HEK293T (cell line): ENCODE data around the gene LIFR.

Experiments used
- ARNT ChIP-seq: fragments of 450-650 bp; IDR thresholded peaks from 2 replicates; pipeline ENCODE4 v1.6.1; 2017; ENCODE audit warnings: mild to moderate bottlenecking
- BHLHE40 ChIP-seq: fragments of 450-650 bp; IDR thresholded peaks from 2 replicates; pipeline ENCODE4 v1.6.1; 2016; ENCODE audit warnings: mild to moderate bottlenecking, moderate library complexity, borderline replicate concordance
- CTBP1 ChIP-seq: fragments of 450-650 bp; IDR thresholded peaks from 2 replicates; pipeline ENCODE4 v1.6.1; 2016; ENCODE audit warnings: borderline replicate concordance
- ELF4 ChIP-seq: fragments of 450-650 bp; IDR thresholded peaks from 2 replicates; pipeline ENCODE4 v1.6.1; 2017; ENCODE audit warnings: antibody characterized with exemption
- FOXK2 ChIP-seq: fragments of 450-650 bp; IDR thresholded peaks from 2 replicates; pipeline ENCODE4 v1.6.1; 2016; ENCODE audit warnings: mild to moderate bottlenecking
- FOXM1 ChIP-seq: fragments of 450-650 bp; IDR thresholded peaks from 2 replicates; pipeline ENCODE4 v1.6.1; 2017; ENCODE audit warnings: mild to moderate bottlenecking, borderline replicate concordance
- HDGF ChIP-seq: fragments of 450-650 bp; IDR thresholded peaks from 2 replicates; pipeline ENCODE4 v1.6.1; 2017; ENCODE audit warnings: antibody characterized with exemption, borderline replicate concordance
- LEF1 ChIP-seq: fragments of 450-650 bp; IDR thresholded peaks from 2 replicates; pipeline ENCODE4 v1.6.1; 2017; ENCODE audit warnings: mild to moderate bottlenecking, borderline replicate concordance
- NFRKB ChIP-seq: fragments of 450-650 bp; IDR thresholded peaks from 2 replicates; pipeline ENCODE4 v1.6.1; 2016; ENCODE audit warnings: mild to moderate bottlenecking, moderate library complexity
- PKNOX1 ChIP-seq: fragments of 450-650 bp; IDR thresholded peaks from 2 replicates; pipeline ENCODE4 v1.6.1; 2016
- SP1 ChIP-seq: fragments of 450-650 bp; IDR thresholded peaks from 2 replicates; pipeline ENCODE4 v1.6.1; 2017
- SUZ12 ChIP-seq: fragments of 450-650 bp; IDR thresholded peaks from 2 replicates; pipeline ENCODE4 v1.6.1; 2016; ENCODE audit warnings: mild to moderate bottlenecking
- TARDBP ChIP-seq: fragments of 450-650 bp; IDR thresholded peaks from 2 replicates; pipeline ENCODE4 v1.6.1; 2016
- ZNF384 ChIP-seq: fragments of 450-650 bp; IDR thresholded peaks from 2 replicates; pipeline ENCODE4 v1.6.1; 2016

DNA sequence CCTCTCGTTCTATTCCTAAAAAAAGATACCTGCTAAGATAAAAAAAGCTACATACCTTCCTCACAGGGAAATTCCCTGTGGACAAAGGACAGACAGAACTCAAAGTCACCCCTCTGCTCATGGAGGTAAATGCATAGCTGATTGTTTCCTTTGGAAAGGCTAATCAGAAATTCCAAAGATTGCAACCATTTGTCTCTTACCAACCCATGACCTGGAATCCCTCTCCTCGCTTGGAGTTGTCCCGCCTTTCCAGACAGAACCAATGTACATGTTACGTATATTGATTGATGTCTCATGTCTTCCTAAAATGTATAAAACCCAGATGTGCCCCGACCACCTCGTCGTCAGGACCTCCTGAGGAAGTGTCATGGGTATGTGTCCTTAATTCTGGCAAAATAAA lies 49.2 kb upstream of the LIFR start:
- TF ChIP-seq SP1 (no peak), CTBP1 (no peak), TARDBP (no peak), NFRKB (no peak), FOXK2 (no peak), HDGF (no peak), ZNF384 (no peak), FOXM1 (no peak), SUZ12 (no peak), BHLHE40 (no peak), ELF4 (no peak), ARNT (no peak), PKNOX1 (no peak), LEF1 (no peak)
